HepG2 (cell line): ENCODE data around the gene ZC3H12A. TPM values are rescaled to one million over a fixed set of nuclear protein-coding genes. Genes with fewer than 3 reads are reported as not detected.

Source experiments
- ARID4A ChIP-seq: sonication (generic); formaldehyde crosslinking; IDR thresholded peaks from 2 replicates; pipeline ENCODE4 v1.5.0; 2020; ENCODE audit warnings: mild to moderate bottlenecking, missing genetic modification reagents, borderline replicate concordance
- BRD4 ChIP-seq: sonication (generic); formaldehyde crosslinking; IDR thresholded peaks from 2 replicates; pipeline ENCODE4 v1.4.0; 2020; ENCODE audit warnings: missing genetic modification reagents
- BRF2 ChIP-seq: sonication (generic); formaldehyde crosslinking; IDR thresholded peaks from 2 replicates; pipeline ENCODE4 v1.8.1; 2022; ENCODE audit warnings: mild to moderate bottlenecking, missing genetic modification reagents
- HNF4A ChIP-seq: sonication (generic); formaldehyde crosslinking; IDR thresholded peaks from 2 replicates; pipeline ENCODE4 v1.4.0; 2020; ENCODE audit warnings: missing genetic modification reagents
- HNRNPL ChIP-seq: fragments of 200-400 bp; formaldehyde crosslinking; IDR thresholded peaks from 2 replicates; pipeline ENCODE4 v1.6.1; 2017; ENCODE audit warnings: mild to moderate bottlenecking, low read depth, low read length
- KIAA2018 ChIP-seq: sonication (generic); formaldehyde crosslinking; IDR thresholded peaks from 2 replicates; pipeline ENCODE4 v1.5.0; 2020; ENCODE audit warnings: mild to moderate bottlenecking, missing genetic modification reagents, borderline replicate concordance
- NFKB2 ChIP-seq: sonication (generic); formaldehyde crosslinking; IDR thresholded peaks from 2 replicates; pipeline ENCODE4 v1.4.0; 2020; ENCODE audit warnings: missing genetic modification reagents, borderline replicate concordance
- POLR2AphosphoS5 ChIP-seq: IDR thresholded peaks from 2 replicates; pipeline ENCODE4 v1.6.1; 2012; ENCODE audit warnings: low read depth, low read length
- TEAD3 ChIP-seq: optimal IDR thresholded peaks from 2 replicates; pipeline ENCODE3; 2016; ENCODE audit warnings: borderline replicate concordance
- ZNF788 ChIP-seq: sonication (generic); formaldehyde crosslinking; IDR thresholded peaks from 2 replicates; pipeline ENCODE4 v1.5.0; 2020; ENCODE audit warnings: mild to moderate bottlenecking, missing genetic modification reagents, borderline replicate concordance
- polyA plus RNA-seq, 8 experiments: library from polyadenylated mRNA; depleted of rRNA in 3 of 8; stranded (reverse) in 7 of 8; unstranded in 1 of 8; fragments of >200 nt; fragmentation: Illumina TruSeq in 4 of 8; extraction: Trizol in 4 of 8; gene quantifications; 2 replicates each; pipeline versions ENCODE4 v1.2.1 to v1.2.3, GENCODE V29; 2011 to 2016; ENCODE audit warnings: low read depth in 4 of 8, missing spikeins in 1 of 8, mixed read lengths in 1 of 8; ENCODE audit not compliant: insufficient read depth in 1 of 8
- total RNA-seq, 5 experiments: library from RNA; depleted of rRNA; stranded (reverse); fragments of >200 nt; fragmentation: Illumina TruSeq; extraction: Trizol; gene quantifications; 2 replicates each; pipeline ENCODE4 v1.2.3, GENCODE V29; 2016; ENCODE audit warnings: low read depth in 1 of 5
- TF ChIP-seq, protein P1 (sequence below): sonication (generic); formaldehyde crosslinking; IDR thresholded peaks from 2 replicates; pipeline ENCODE4 v1.4.0; 2020; ENCODE audit warnings: missing genetic modification reagents

ZC3H12A gene
- total and polyA plus RNA-seq, 2 of the 13 experiments (the other 11 are each of a cell fraction or from before 2014, with no cell fraction given): 6.8 to 13.3 TPM

DNA sequence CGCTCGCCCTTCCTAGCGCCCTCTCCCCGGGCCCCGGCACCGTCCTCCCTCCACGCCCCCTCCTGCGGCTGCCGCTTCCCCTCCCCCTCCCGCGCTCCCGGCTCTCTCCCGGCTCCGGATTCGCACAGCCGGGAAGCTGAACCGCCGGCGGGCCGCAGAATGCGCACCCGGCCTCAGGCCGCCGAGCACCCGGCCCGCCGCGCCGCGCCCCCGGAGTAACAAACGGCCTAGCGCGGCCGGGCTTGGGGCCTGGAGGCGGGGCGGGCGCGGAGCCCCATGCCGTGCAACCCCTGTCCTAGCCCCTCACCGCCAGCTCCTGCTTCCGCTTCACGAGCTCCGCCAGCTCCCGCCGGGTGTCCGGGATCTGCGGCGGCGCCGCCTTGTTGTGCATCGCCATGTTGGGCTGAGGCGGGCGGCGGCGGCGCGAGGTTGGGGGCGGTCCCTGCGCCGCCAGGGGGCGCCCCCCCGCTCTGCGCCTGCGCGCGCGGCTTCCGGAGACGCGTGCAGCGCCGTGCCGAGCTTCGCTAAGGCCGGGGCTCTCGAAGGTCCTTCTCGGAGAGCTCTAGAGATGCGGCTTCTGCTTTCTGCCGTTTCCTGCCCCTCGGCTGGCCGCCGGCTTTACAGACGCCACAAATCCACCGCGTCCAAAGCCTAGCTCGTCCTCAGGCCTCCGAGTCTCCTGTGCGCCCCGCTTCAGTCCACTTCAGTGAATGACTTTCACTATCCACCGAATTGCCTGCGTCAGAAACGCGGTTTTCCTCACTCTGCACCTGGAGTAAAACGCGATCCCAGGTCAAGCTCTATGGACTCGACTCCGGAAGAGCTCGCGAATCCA, 40.2 kb downstream of the ZC3H12A start, which contains the start of gene MEAF6 (continued):
- TF ChIP-seq KIAA2018 (CRISPR knock-in tag): 0 out of 2 replicates have a peak, but pooled peaks have one; percentile 86
- TF ChIP-seq BRD4 (CRISPR knock-in tag): peak; percentile 67; the same call in 1 of the 2 replicates
- no peak for TF ChIP-seq TEAD3 (CRISPR knock-in tag)
- TF ChIP-seq HNF4A (CRISPR knock-in tag): 0 out of 2 replicates have a peak, but pooled peaks have one; percentile 30
- TF ChIP-seq HNRNPL: 0 out of 2 replicates have a peak, but pooled peaks have one; percentile 17
- 0 out of 2 replicates have a peak, but pooled peaks have one; percentile 54 for TF ChIP-seq BRF2 (CRISPR knock-in tag)
- TF ChIP-seq, protein P1, sequence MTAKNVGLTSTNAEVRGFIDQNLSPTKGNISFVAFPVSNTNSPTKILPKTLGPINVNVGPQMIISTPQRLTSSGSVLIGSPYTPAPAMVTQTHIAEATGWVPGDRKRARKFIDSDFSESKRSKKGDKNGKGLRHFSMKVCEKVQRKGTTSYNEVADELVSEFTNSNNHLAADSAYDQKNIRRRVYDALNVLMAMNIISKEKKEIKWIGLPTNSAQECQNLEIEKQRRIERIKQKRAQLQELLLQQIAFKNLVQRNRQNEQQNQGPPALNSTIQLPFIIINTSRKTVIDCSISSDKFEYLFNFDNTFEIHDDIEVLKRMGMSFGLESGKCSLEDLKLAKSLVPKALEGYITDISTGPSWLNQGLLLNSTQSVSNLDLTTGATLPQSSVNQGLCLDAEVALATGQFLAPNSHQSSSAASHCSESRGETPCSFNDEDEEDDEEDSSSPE (CRISPR knock-in tag): peak; percentile 73
- no peak; the same call in 1 of the 2 replicates for TF ChIP-seq ZNF788 (CRISPR knock-in tag)
- peak; percentile 96 for TF ChIP-seq NFKB2
- peak; percentile 76 for TF ChIP-seq ARID4A (CRISPR knock-in tag)
- TF ChIP-seq POLR2AphosphoS5: peak; percentile 70; the same call in 1 of the 2 replicates
